ENCODE measurements around the gene KPRP. TPM values are rescaled to one million over a fixed set of nuclear protein-coding genes. Genes with fewer than 3 reads are reported as not detected.

KPRP gene
- polyA plus RNA-seq, 2 of the 4 experiments (the other 2 are of a cell fraction) = not detected

Other genes starting within 250 kb of the KPRP start
- gene LCE5A, start 247.2 kb upstream of the KPRP start, polyA plus RNA-seq (2011; rRNA removed) = not detected in 2 replicates
- gene LCE5A, start 247.2 kb upstream of the KPRP start, polyA plus RNA-seq (2017; fragmentation: RNase III; extraction: RNeasy Plus Mini Kit Qiagen cat#74134 plus additional on column Dnase treatment) = not detected in 3 replicates
- 0.47 and 0.50 TPM in 2 replicates for gene CRCT1, start 243.5 kb upstream of the KPRP start, polyA plus RNA-seq (2011; rRNA removed)
- gene CRCT1, start 243.5 kb upstream of the KPRP start, polyA plus RNA-seq (2017; fragmentation: RNase III; extraction: RNeasy Plus Mini Kit Qiagen cat#74134 plus additional on column Dnase treatment) = 0.14 TPM in 1 of 3 replicates, not detected in the others
- gene LCE3E, start 191.2 kb upstream of the KPRP start, polyA plus RNA-seq (2011; rRNA removed) = not detected in 2 replicates
- not detected in 3 replicates for gene LCE3E, start 191.2 kb upstream of the KPRP start, polyA plus RNA-seq (2017; fragmentation: RNase III; extraction: RNeasy Plus Mini Kit Qiagen cat#74134 plus additional on column Dnase treatment)
- 0.23 and 0.36 TPM in 2 replicates for gene LCE3D, start 177.5 kb upstream of the KPRP start, polyA plus RNA-seq (2011; rRNA removed)
- 0.18 to 0.39 TPM (median 0.18 TPM) in 3 replicates for gene LCE3D, start 177.5 kb upstream of the KPRP start, polyA plus RNA-seq (2017; fragmentation: RNase III; extraction: RNeasy Plus Mini Kit Qiagen cat#74134 plus additional on column Dnase treatment)
- gene LCE3C, start 157.8 kb upstream of the KPRP start, polyA plus RNA-seq (2011; rRNA removed) = not detected in 2 replicates
- not detected in 3 replicates for gene LCE3C, start 157.8 kb upstream of the KPRP start, polyA plus RNA-seq (2017; fragmentation: RNase III; extraction: RNeasy Plus Mini Kit Qiagen cat#74134 plus additional on column Dnase treatment)
- not detected in 2 replicates for gene LCE3B, start 144.2 kb upstream of the KPRP start, polyA plus RNA-seq (2011; rRNA removed)
- not detected in 3 replicates for gene LCE3B, start 144.2 kb upstream of the KPRP start, polyA plus RNA-seq (2017; fragmentation: RNase III; extraction: RNeasy Plus Mini Kit Qiagen cat#74134 plus additional on column Dnase treatment)
- not detected in 2 replicates for gene LCE3A, start 134.9 kb upstream of the KPRP start, polyA plus RNA-seq (2011; rRNA removed)
- gene LCE3A, start 134.9 kb upstream of the KPRP start, polyA plus RNA-seq (2017; fragmentation: RNase III; extraction: RNeasy Plus Mini Kit Qiagen cat#74134 plus additional on column Dnase treatment) = not detected in 3 replicates
- gene LCE2D, start 94.6 kb upstream of the KPRP start, polyA plus RNA-seq (2011; rRNA removed) = not detected in 2 replicates
- not detected in 3 replicates for gene LCE2D, start 94.6 kb upstream of the KPRP start, polyA plus RNA-seq (2017; fragmentation: RNase III; extraction: RNeasy Plus Mini Kit Qiagen cat#74134 plus additional on column Dnase treatment)
- gene LCE2C, start 82.7 kb upstream of the KPRP start, polyA plus RNA-seq (2011; rRNA removed) = not detected in 2 replicates
- gene LCE2C, start 82.7 kb upstream of the KPRP start, polyA plus RNA-seq (2017; fragmentation: RNase III; extraction: RNeasy Plus Mini Kit Qiagen cat#74134 plus additional on column Dnase treatment) = not detected in 3 replicates
- gene LCE2B, start 71.9 kb upstream of the KPRP start, polyA plus RNA-seq (2011; rRNA removed) = not detected in 2 replicates
- gene LCE2B, start 71.9 kb upstream of the KPRP start, polyA plus RNA-seq (2017; fragmentation: RNase III; extraction: RNeasy Plus Mini Kit Qiagen cat#74134 plus additional on column Dnase treatment) = not detected in 3 replicates
- gene LCE2A, start 59.7 kb upstream of the KPRP start, polyA plus RNA-seq (2011; rRNA removed) = not detected in 2 replicates
- not detected in 3 replicates for gene LCE2A, start 59.7 kb upstream of the KPRP start, polyA plus RNA-seq (2017; fragmentation: RNase III; extraction: RNeasy Plus Mini Kit Qiagen cat#74134 plus additional on column Dnase treatment)
- not detected in 2 replicates for gene LCE4A, start 49.9 kb upstream of the KPRP start, polyA plus RNA-seq (2011; rRNA removed)
- not detected in 3 replicates for gene LCE4A, start 49.9 kb upstream of the KPRP start, polyA plus RNA-seq (2017; fragmentation: RNase III; extraction: RNeasy Plus Mini Kit Qiagen cat#74134 plus additional on column Dnase treatment)
- not detected in 2 replicates for gene LCE1F, start 17.1 kb downstream of the KPRP start, polyA plus RNA-seq (2011; rRNA removed)
- gene LCE1F, start 17.1 kb downstream of the KPRP start, polyA plus RNA-seq (2017; fragmentation: RNase III; extraction: RNeasy Plus Mini Kit Qiagen cat#74134 plus additional on column Dnase treatment) = not detected in 3 replicates
- not detected in 2 replicates for gene LCE1E, start 28.2 kb downstream of the KPRP start, polyA plus RNA-seq (2011; rRNA removed)
- gene LCE1E, start 28.2 kb downstream of the KPRP start, polyA plus RNA-seq (2017; fragmentation: RNase III; extraction: RNeasy Plus Mini Kit Qiagen cat#74134 plus additional on column Dnase treatment) = not detected in 3 replicates
- not detected in 2 replicates for gene LCE1D, start 38.7 kb downstream of the KPRP start, polyA plus RNA-seq (2011; rRNA removed)
- gene LCE1D, start 38.7 kb downstream of the KPRP start, polyA plus RNA-seq (2017; fragmentation: RNase III; extraction: RNeasy Plus Mini Kit Qiagen cat#74134 plus additional on column Dnase treatment) = not detected in 3 replicates
- gene LCE1C, start 48.6 kb downstream of the KPRP start, polyA plus RNA-seq (2011; rRNA removed) = not detected in 2 replicates
- not detected in 3 replicates for gene LCE1C, start 48.6 kb downstream of the KPRP start, polyA plus RNA-seq (2017; fragmentation: RNase III; extraction: RNeasy Plus Mini Kit Qiagen cat#74134 plus additional on column Dnase treatment)
- not detected in 2 replicates for gene LCE1B, start 53.9 kb downstream of the KPRP start, polyA plus RNA-seq (2011; rRNA removed)
- gene LCE1B, start 53.9 kb downstream of the KPRP start, polyA plus RNA-seq (2017; fragmentation: RNase III; extraction: RNeasy Plus Mini Kit Qiagen cat#74134 plus additional on column Dnase treatment) = not detected in 3 replicates
- not detected in 2 replicates for gene LCE1A, start 69.4 kb downstream of the KPRP start, polyA plus RNA-seq (2011; rRNA removed)
- gene LCE1A, start 69.4 kb downstream of the KPRP start, polyA plus RNA-seq (2017; fragmentation: RNase III; extraction: RNeasy Plus Mini Kit Qiagen cat#74134 plus additional on column Dnase treatment) = not detected in 3 replicates
- gene LCE6A, start 84.8 kb downstream of the KPRP start, polyA plus RNA-seq (2011; rRNA removed) = not detected in 2 replicates
- not detected in 3 replicates for gene LCE6A, start 84.8 kb downstream of the KPRP start, polyA plus RNA-seq (2017; fragmentation: RNase III; extraction: RNeasy Plus Mini Kit Qiagen cat#74134 plus additional on column Dnase treatment)
- gene LCE7A, start 102.0 kb downstream of the KPRP start, polyA plus RNA-seq (2011; rRNA removed) = not detected in 2 replicates
- not detected in 3 replicates for gene LCE7A, start 102.0 kb downstream of the KPRP start, polyA plus RNA-seq (2017; fragmentation: RNase III; extraction: RNeasy Plus Mini Kit Qiagen cat#74134 plus additional on column Dnase treatment)
- not detected in 2 replicates for gene SMCP, start 120.3 kb downstream of the KPRP start, polyA plus RNA-seq (2011; rRNA removed)
- not detected in 3 replicates for gene SMCP, start 120.3 kb downstream of the KPRP start, polyA plus RNA-seq (2017; fragmentation: RNase III; extraction: RNeasy Plus Mini Kit Qiagen cat#74134 plus additional on column Dnase treatment)
- gene IVL, start 150.5 kb downstream of the KPRP start, polyA plus RNA-seq (2011; rRNA removed) = not detected in 2 replicates
- gene IVL, start 150.5 kb downstream of the KPRP start, polyA plus RNA-seq (2017; fragmentation: RNase III; extraction: RNeasy Plus Mini Kit Qiagen cat#74134 plus additional on column Dnase treatment) = not detected in 3 replicates
- gene SPRR5, start 189.2 kb downstream of the KPRP start, polyA plus RNA-seq (2011; rRNA removed) = not detected in 2 replicates
- gene SPRR5, start 189.2 kb downstream of the KPRP start, polyA plus RNA-seq (2017; fragmentation: RNase III; extraction: RNeasy Plus Mini Kit Qiagen cat#74134 plus additional on column Dnase treatment) = not detected in 3 replicates
- not detected in 2 replicates for gene SPRR4, start 212.6 kb downstream of the KPRP start, polyA plus RNA-seq (2011; rRNA removed)
- gene SPRR4, start 212.6 kb downstream of the KPRP start, polyA plus RNA-seq (2017; fragmentation: RNase III; extraction: RNeasy Plus Mini Kit Qiagen cat#74134 plus additional on column Dnase treatment) = not detected in 3 replicates
- gene SPRR1A, start 226.1 kb downstream of the KPRP start, polyA plus RNA-seq (2011; rRNA removed) = not detected in 2 replicates
- not detected in 3 replicates for gene SPRR1A, start 226.1 kb downstream of the KPRP start, polyA plus RNA-seq (2017; fragmentation: RNase III; extraction: RNeasy Plus Mini Kit Qiagen cat#74134 plus additional on column Dnase treatment)
- not detected in 2 replicates for gene SPRR3, start 243.7 kb downstream of the KPRP start, polyA plus RNA-seq (2011; rRNA removed)
- gene SPRR3, start 243.7 kb downstream of the KPRP start, polyA plus RNA-seq (2017; fragmentation: RNase III; extraction: RNeasy Plus Mini Kit Qiagen cat#74134 plus additional on column Dnase treatment) = not detected in 3 replicates

All from A549 (cell line).